ENCODE results near the gene INO80E.
A peak's percentile ranks its signal among the peaks of the same experiment; 100 is the strongest.
"Not testable (repeated sequence)": the region's sequence is repeated elsewhere in the genome, so short reads cannot be mapped to it uniquely, and the experiment has no call there.

Gene INO80E

GRCh38 chr16:29995911-29996765, at the start of gene INO80E:
TSS of gene INO80E (plus strand) at chr16:29996241. CDS start at chr16:29996311, 70 bp downstream.
- DNase-seq: peak; percentile 98

GRCh38 chr16:29947897-29948296, 48.1 kb upstream of the INO80E start:
- no peak for DNase-seq

GRCh38 chr16:29950806-29951461, 45.1 kb upstream of the INO80E start:
- no peak for DNase-seq

- no peak for DNase-seq
Observed at GRCh38 chr16:29951625-29952365, 44.2 kb upstream of the INO80E start.

GRCh38 chr16:29958756-29959155, 37.3 kb upstream of the INO80E start:
- DNase-seq: no peak

- no peak for DNase-seq
Observed at GRCh38 chr16:29959293-29959692, 36.7 kb upstream of the INO80E start.

- DNase-seq: not testable (repeated sequence)
Observed at GRCh38 chr16:29959821-29960220, 36.2 kb upstream of the INO80E start.

- no peak for DNase-seq
Observed at GRCh38 chr16:29961127-29961478, 34.9 kb upstream of the INO80E start.

GRCh38 chr16:29961479-29962343, 34.3 kb upstream of the INO80E start, which contains the start of gene TMEM219:
TSS of gene TMEM219 (plus strand) at chr16:29962079. CDS start at chr16:29963144, 1,065 bp downstream.
- peak; percentile 92 for DNase-seq

- DNase-seq: peak; percentile 22
Observed at GRCh38 chr16:29962344-29962994, 33.6 kb upstream of the INO80E start.

GRCh38 chr16:29963021-29963743, 32.9 kb upstream of the INO80E start:
- no peak for DNase-seq

GRCh38 chr16:29968205-29968604, 27.8 kb upstream of the INO80E start:
- DNase-seq: no peak

- DNase-seq: no peak
Observed at GRCh38 chr16:29971304-29971703, 24.7 kb upstream of the INO80E start.

- DNase-seq: no peak
Observed at GRCh38 chr16:29972500-29972899, 23.5 kb upstream of the INO80E start.

GRCh38 chr16:29972992-29973383, 23.1 kb upstream of the INO80E start:
- no peak for DNase-seq

- DNase-seq: peak; percentile 100
Observed at GRCh38 chr16:29973384-29974246, 22.4 kb upstream of the INO80E start, which contains the start of gene TAOK2. TSS of gene TAOK2 (plus strand) at chr16:29973868. CDS start at chr16:29977773, 3,905 bp downstream.

GRCh38 chr16:29974291-29975133, 21.5 kb upstream of the INO80E start:
- no peak for DNase-seq

- DNase-seq: no peak
Observed at GRCh38 chr16:29975134-29975538, 20.9 kb upstream of the INO80E start.
